NCI-H2107 (cell line): Measurements from ENCODE around the gene MYOF.
A peak's percentile ranks its signal among the peaks of the same experiment; 100 is the strongest.
"Not testable (repeated sequence)": the region's sequence is repeated elsewhere in the genome, so short reads cannot be mapped to it uniquely, and the experiment has no call there.

Source experiments
- DNase-seq: peaks from one replicate; lab custom pipeline; 2025; lab: John Stamatoyannopoulos, UW

MYOF gene

DNA sequence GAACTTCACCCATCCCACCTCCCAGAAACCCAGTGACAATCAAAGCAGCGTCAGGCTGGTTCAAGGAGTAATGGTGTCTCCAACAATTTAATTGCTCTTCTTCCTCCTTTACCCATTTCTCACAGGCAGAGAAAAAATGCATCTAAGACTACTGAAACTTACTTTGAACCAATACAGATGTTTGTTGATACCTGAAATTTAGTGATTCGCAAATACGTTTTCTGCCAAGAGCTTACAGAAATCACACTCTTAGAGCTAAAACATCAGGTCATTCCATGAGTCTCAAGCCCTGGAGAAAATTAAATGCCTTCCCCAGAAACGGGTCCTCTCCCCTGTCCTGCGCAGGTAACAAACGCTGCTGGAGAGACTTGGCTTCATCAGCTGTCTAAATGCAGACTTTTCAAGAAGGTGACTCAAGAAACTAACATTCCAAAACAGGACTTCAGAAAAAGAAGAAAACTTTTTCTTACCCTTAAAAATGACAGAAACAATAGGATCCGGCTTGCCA, 443 bp downstream of the MYOF start:
- DNase-seq = no peak

- DNase-seq = no peak
These were observed 3.3 kb downstream of the MYOF start for GRCh38 chr10:93478873-93479272.

GRCh38 chr10:93476756-93477155, 5.4 kb downstream of the MYOF start:
- DNase-seq = no peak

DNA sequence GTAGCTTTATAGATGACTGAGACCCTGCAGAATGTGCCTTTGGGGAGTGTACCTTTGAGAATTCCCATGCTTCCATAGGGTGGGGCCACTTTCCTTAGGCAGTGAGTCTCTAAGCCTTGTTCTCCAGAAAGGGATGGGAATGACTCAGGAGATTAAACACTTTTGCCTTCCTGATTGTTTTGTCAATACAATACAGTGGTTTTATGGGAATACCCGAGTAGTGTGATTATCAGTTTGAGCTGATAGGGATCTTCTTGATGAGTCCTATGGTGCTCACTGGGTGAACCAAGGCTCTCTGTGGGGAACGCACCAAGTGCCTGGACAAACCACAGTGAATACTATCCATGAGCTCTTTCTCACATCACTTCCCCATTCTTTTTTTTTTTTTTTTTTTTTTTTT, 6.3 kb downstream of the MYOF start:
- DNase-seq = no peak

DNA sequence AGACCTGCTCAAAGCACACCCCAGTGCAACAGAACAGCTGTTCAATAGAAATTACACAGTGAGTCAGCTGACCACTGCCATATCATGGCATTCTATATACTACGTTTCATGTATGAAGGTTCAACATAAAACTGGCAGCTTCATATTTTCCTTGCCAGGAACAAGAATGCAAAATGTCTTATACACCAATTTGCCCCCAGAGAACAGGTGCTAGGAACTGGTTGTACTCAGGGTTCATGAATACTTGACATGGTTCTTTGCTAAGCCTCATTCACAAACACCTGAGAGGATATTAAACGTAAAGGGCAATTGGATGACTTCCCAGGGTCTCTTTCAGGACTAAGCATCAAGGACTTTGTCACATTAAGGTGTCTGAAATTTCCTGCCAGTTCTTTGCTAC, 6.9 kb downstream of the MYOF start:
- no peak for DNase-seq

DNA sequence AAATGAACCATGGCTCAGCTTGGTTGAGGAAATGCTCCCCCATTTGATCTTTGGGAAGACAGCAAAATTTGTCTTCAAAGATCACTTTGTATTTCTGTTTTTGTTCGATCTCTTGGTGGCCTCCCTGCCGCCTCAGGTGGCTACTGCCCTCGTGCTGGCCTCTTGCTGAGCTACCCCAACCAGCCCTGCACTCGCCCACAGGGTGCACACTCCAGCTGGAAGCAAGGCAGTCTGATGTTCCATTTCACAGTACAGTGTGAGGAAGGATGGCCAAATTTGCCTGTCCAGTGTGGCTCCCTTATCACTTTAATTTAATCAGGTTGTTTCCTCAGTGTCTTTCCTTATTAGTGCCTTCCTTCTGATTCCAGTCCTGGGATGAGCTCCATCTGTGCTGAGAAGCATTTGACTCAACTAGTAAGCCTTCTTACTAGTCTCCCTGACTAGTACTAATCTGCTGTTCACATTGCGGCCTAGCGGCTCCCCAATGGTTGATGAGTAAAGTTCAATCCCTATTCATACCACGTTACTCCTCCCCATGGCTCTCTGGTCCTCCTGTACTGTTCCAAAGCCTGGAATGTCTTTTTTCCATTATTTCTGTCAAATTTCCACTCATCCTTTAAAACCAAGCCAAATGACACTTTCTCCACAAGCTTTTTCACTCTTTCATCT, 8.2 kb downstream of the MYOF start:
- DNase-seq = no peak

DNA sequence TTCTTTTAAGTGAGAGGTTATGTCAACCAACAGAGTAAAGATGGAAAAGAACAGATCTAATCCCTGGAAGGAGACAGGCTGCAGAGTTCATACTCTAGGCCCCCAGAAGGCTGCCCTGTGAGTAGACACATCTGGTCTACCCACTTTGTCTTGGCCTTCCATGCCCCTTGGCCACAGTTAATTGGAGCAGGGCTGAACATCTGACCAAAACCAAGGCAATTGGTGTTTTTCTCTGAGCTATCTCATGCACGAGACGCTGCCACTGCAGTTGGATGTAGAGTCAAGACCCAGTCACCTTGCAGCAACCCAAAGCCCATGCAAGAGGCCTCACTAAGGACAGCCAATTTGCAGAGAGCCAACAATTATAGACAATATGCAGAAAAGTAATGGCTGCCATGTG, 9.0 kb downstream of the MYOF start:
- no peak for DNase-seq

DNA sequence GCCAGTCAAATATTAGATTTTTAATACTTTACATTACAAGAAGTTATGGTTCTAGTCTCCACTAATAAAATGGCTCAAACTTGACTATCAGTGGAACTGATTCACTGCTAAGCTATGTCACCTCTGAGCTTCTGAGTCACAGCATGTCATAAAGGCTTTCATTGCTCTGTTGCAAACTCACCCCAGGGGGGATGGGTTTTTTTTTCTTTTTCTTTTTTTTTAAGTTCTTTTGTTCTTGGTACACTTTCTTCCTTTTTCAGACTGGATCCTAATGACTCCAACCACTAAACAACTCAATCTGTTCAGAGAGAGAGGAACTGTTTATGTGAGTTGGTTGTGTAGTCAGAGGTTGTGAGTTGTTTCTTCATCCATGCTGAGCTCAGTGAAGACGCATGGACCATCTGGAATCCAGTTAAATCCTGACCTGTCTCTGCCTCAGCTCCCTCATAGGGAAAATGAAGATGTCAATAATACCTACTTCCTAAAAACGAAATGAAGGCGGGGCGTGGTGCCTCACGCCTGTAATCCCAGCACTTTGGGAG, 11.0 kb downstream of the MYOF start:
- no peak for DNase-seq

GRCh38 chr10:93469454-93469853, 12.7 kb downstream of the MYOF start:
- DNase-seq = no peak

DNA sequence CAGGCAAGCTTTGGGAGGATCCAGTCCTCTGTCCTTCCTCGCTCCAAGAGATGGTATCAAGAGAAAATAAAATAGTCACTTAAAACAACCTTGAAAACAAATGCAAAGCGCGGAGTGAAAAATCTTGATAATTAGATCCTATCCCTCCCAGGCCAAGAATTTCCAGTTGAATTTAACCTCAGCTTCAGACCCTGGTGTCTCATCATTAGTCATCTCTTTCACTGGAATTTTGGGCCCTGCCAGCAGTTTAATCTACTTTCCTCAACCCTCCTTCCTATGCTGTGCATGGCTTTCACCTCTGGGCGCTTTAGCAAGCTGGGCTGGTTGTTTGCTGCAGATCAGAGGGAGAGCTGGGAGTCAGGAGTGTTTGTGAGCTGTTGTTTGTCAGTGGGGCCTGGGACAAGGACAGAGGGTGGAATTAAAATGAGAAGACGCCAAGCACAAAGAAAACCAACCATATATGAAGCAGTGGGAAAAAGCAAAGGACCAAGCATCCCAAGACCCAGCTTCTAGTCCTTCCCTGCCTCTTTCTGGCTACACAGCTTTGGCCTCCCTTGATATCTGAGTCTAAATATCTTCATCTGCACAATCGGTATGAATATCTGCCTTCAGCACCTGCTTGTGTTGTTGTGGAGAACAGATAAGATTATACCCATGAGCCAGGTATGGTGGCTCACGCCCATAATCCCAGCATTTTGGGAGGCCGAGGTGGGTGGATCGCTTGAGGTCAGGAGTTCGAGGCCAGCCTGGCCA, 13.5 kb downstream of the MYOF start:
- DNase-seq = no peak

DNA sequence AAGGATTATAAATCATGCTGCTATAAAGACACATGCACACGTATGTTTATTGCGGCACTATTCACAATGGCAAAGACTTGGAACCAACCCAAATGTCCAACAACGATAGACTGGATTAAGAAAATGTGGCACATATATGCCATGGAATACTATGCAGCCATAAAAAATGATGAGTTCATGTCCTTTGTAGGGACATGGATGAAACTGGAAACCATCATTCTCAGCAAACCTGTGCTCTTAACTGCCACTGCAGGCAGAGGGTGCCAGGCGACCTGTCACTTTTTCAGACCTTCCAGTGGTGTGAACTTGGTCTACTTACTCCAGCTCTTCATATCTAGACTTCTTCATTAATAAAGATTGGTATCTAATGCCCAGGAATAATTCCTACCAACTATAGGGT, 14.5 kb downstream of the MYOF start:
- not testable (repeated sequence) for DNase-seq

DNA sequence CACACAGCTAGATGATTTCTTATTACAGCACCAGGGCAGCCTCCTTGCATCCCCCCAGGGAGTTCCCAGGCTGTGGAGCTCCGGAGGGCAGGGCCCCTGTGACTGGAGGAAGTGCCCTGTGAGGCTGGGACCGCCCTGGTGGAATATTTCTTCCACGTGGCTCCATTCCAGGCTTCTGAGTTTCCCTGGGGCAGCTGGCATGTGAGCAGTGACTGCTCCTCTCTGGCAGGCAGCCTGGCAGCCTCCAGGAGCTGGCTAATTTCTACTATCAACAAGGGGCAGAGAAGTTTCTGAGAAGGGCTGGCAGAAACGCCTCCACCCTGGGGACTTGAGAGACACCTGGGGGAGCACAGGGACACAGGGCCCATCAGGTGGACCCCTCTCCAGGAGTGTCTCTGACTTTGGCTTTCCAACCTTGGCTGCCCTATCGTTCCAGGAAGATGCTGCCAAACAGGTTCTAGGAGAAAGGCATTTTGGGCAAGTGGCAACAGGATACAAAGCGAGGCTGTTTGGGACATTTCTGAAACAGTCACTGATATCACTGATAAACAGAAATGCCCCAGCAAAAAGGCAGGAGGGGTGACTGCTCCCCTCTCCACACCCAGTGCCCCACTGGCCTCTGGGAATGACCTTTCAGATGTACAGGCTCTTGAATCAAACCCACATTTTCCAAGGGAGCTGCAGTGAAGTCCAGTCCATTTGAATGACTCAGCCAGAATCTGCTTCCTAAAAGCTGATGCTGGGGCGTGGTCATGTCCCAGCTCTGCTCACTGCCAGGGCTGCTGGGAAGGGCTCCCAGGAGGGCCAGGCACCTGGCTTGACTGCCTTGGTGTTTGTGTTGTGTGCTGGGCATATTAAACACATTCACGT, 16.1 kb downstream of the MYOF start:
- peak; percentile 63 for DNase-seq

- DNase-seq = no peak
These were observed 17.3 kb downstream of the MYOF start for GRCh38 chr10:93464776-93465388.

- DNase-seq = no peak
These were observed 18.2 kb downstream of the MYOF start for GRCh38 chr10:93463723-93464476.

DNA sequence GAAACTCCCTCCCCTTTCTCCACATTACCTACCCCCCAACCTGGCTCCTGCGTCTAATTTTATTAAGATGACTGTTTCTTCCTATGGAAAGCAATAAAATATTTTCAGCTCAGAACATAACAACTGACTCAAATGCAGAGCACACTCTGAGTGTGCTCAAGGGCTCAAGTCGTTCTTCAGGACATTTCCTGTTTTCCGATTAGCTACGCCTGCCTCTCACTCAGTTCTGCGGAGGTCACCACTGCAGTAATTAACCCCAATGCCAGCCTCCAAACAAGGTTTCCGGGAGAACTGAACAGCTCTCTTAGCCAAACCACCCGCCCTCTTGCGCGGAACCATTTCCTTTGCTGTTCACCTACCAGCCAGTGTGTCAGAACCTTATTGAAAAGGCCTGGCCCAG, 19.3 kb downstream of the MYOF start:
- no peak for DNase-seq

GRCh38 chr10:93462371-93462770, 19.8 kb downstream of the MYOF start:
- no peak for DNase-seq

GRCh38 chr10:93461807-93462178, 20.3 kb downstream of the MYOF start:
- DNase-seq = peak; percentile 45

GRCh38 chr10:93461109-93461806, 20.9 kb downstream of the MYOF start:
- DNase-seq = peak; percentile 31

DNA sequence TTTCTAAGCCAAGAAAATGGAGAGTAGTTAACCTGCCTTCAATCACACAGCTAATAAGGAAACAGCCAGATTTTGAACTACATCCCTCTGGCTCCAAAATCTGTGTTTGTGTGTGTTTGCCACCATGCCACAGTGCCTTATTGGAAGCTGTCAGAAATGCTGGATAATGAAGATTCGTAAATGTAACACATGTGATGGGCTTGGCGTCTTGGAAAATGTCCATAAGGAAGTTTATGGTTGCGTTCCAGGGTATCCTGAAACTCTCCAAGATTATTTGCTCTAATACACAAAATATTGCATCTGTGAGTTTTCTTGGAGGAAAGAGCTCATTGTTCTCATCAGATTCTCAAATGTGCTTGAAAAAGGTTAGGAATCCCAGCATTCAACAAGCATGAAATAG, 22.7 kb downstream of the MYOF start:
- no peak for DNase-seq

DNA sequence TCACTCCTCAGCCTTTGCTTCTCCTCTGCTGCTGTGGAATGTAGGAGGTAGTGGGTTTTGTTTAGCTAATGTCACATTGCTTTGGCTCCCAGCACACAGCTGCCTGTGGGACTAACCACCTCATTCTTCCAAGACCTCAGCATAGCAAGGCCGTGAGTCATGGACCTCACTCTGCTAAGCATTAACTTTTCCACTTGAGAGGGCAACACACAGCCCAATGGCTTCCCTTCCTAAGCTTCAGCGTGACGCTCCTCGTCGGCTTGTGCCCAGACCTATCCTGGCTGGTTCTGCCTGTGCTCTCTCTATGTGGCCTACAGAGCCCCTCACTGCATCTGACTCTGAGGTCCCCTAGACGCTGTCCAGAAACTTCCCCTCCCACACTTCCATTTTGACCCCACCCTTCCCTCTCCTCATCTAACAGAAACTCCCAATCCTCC, 23.3 kb downstream of the MYOF start:
- no peak for DNase-seq

GRCh38 chr10:93457511-93457910, 24.6 kb downstream of the MYOF start:
- no peak for DNase-seq
